Measurements from ENCODE around the gene PKHD1.

PKHD1 gene

GRCh38 chr6:51778666-51779065 lies 308.7 kb downstream of the PKHD1 start:
- DNase-seq = no peak

- no peak for DNase-seq
These were observed 309.8 kb downstream of the PKHD1 start for GRCh38 chr6:51777618-51778017.

GRCh38 chr6:51775942-51776860 lies 311.2 kb downstream of the PKHD1 start:
- DNase-seq = no peak

- DNase-seq = no peak
These were observed 319.3 kb downstream of the PKHD1 start for GRCh38 chr6:51768087-51768486.

- no peak for DNase-seq
These were observed 322.2 kb downstream of the PKHD1 start for GRCh38 chr6:51765230-51765629.

GRCh38 chr6:51753635-51754034 lies 333.8 kb downstream of the PKHD1 start:
- DNase-seq = no peak

GRCh38 chr6:51743999-51744398 lies 343.4 kb downstream of the PKHD1 start:
- no peak for DNase-seq

GRCh38 chr6:51740658-51741057 lies 346.8 kb downstream of the PKHD1 start:
- no peak for DNase-seq

GRCh38 chr6:51738614-51739013 lies 348.8 kb downstream of the PKHD1 start:
- DNase-seq = no peak

- DNase-seq = no peak
These were observed 349.6 kb downstream of the PKHD1 start for GRCh38 chr6:51737580-51738360.

- DNase-seq = no peak
These were observed 362.3 kb downstream of the PKHD1 start for GRCh38 chr6:51725155-51725554.

- DNase-seq = no peak
These were observed 367.1 kb downstream of the PKHD1 start for GRCh38 chr6:51720327-51720726.

GRCh38 chr6:51719297-51719696 lies 368.1 kb downstream of the PKHD1 start:
- DNase-seq = no peak

- no peak for DNase-seq
These were observed 368.9 kb downstream of the PKHD1 start for GRCh38 chr6:51718533-51718932.

- DNase-seq = no peak
These were observed 369.9 kb downstream of the PKHD1 start for GRCh38 chr6:51717477-51717876.

- no peak for DNase-seq
These were observed 375.5 kb downstream of the PKHD1 start for GRCh38 chr6:51711876-51712275.

GRCh38 chr6:51706086-51706485 lies 381.3 kb downstream of the PKHD1 start:
- no peak for DNase-seq

- no peak for DNase-seq
These were observed 382.4 kb downstream of the PKHD1 start for GRCh38 chr6:51704932-51705540.

- DNase-seq = no peak
These were observed 384.6 kb downstream of the PKHD1 start for GRCh38 chr6:51702851-51703250.

- DNase-seq = no peak
These were observed 402.8 kb downstream of the PKHD1 start for GRCh38 chr6:51684603-51685002.

- no peak for DNase-seq
These were observed 403.4 kb downstream of the PKHD1 start for GRCh38 chr6:51684038-51684437.

- peak; percentile 6 to 20 for DNase-seq
These were observed 408.4 kb downstream of the PKHD1 start for GRCh38 chr6:51678905-51679620.

- no peak for DNase-seq
These were observed 409.1 kb downstream of the PKHD1 start for GRCh38 chr6:51678274-51678673.

Data from SHP77 (cell line).